ENCODE data around the gene DUSP1. TPM values are rescaled to one million over a fixed set of nuclear protein-coding genes. Genes with fewer than 3 reads are reported as not detected.

DUSP1 gene
- total and polyA plus RNA-seq, 10 of the 15 experiments (the other 5 are each of a cell fraction or from before 2014, with no cell fraction given), result 1.4 to 6.2 (median 3.9) TPM

DNA sequence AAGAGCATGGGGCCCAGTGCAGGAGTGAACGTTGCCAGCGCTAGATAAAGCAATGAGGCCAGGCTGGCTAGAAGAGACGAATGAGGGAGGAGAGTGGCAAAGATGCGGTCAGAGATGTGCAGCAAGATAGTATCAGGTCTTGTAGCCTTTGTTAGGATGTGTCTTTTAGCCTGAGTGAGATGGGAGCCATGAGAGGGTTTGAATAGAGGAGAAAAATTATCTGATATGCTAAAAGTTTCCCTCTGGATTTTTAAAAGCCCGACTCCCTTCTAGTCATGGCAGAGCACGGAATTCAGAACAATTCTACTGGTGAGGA, 12.2 kb downstream of the DUSP1 start:
- intact Hi-C loops (cut with micrococcal nuclease; ENCODE audit: unreplicated experiment) (no loop called here), in situ Hi-C loops (cut with MboI) (no loop called here)
- H2AFZ ChIP-seq (ENCODE audit: control insufficient read depth, low read depth, low read length), result no peak overlapping the region
- ChIA-PET POLR2A (no interaction called here), SMC1A (ENCODE audit: uncharacterized antibody, unreplicated experiment) (interaction anchor here (1.9 kb wide), 1 partner anchor 174 kb away, joined by 6 read pairs; no protein-coding TSS in a partner anchor), CTCF (no interaction called here), RAD21 (ENCODE audit: unreplicated experiment) (interaction anchor here (0.7 kb wide), 1 partner anchor 476 kb away, joined by 3 read pairs; no protein-coding TSS in a partner anchor)
- H3K79me2 ChIP-seq (ENCODE audit: control insufficient read depth, insufficient read depth, low read length), result no peaks in the 10 kb centered on the region
- no peak overlapping the region for H3K9ac ChIP-seq (ENCODE audit: control insufficient read depth, insufficient read depth, low read length)
- DNase-seq (ENCODE audit: low read depth, low spot score), result no peak
- peaks cover 0 to 1% of the 10 kb centered on the region in 2 experiments; a peak in 1 of 4 replicates for H3K27me3 ChIP-seq (replicated peaks in 1 of 2; ENCODE audit: control insufficient read depth in 2 of 2, insufficient read depth in 2 of 2, low read length in 1 of 2)
- no TSS peak for BruUV-seq (replicated peaks)
- no peaks in the 10 kb centered on the region; the same call in 2 of the 3 replicates for H3K9me3 ChIP-seq (replicated peaks; ENCODE audit: control insufficient read depth, insufficient read depth, low read length)
- H3K4me3 ChIP-seq, result no peak overlapping the region
- 67% methylated on average over 6 of the region's 6 CpGs for WGBS (ENCODE audit: insufficient coverage, insufficient replicate concordance, low lambda C conversion rate, missing lambda C conversion rate)
- H3K27ac ChIP-seq (ENCODE audit: control insufficient read depth, insufficient read depth), result no peak overlapping the region
- no peaks in the 10 kb centered on the region for H3K4me1 ChIP-seq (ENCODE audit: control insufficient read depth, insufficient read depth, low read length)
- H3K36me3 ChIP-seq (ENCODE audit: control insufficient read depth in 2 of 2, insufficient read depth in 2 of 2, low read length in 1 of 2), result no peaks in the 10 kb centered on the region
- no peak overlapping the region for H3K4me2 ChIP-seq (ENCODE audit: control insufficient read depth, insufficient read depth)
- ATAC-seq, result no peak
- no peak for FAIRE-seq
- H4K20me1 ChIP-seq (ENCODE audit: control insufficient read depth, insufficient read depth), result no peaks in the 10 kb centered on the region
- no peak for TF ChIP-seq DPF2 (IDR thresholded peaks at IDR 0.05)
- TF ChIP-seq, protein P1, sequence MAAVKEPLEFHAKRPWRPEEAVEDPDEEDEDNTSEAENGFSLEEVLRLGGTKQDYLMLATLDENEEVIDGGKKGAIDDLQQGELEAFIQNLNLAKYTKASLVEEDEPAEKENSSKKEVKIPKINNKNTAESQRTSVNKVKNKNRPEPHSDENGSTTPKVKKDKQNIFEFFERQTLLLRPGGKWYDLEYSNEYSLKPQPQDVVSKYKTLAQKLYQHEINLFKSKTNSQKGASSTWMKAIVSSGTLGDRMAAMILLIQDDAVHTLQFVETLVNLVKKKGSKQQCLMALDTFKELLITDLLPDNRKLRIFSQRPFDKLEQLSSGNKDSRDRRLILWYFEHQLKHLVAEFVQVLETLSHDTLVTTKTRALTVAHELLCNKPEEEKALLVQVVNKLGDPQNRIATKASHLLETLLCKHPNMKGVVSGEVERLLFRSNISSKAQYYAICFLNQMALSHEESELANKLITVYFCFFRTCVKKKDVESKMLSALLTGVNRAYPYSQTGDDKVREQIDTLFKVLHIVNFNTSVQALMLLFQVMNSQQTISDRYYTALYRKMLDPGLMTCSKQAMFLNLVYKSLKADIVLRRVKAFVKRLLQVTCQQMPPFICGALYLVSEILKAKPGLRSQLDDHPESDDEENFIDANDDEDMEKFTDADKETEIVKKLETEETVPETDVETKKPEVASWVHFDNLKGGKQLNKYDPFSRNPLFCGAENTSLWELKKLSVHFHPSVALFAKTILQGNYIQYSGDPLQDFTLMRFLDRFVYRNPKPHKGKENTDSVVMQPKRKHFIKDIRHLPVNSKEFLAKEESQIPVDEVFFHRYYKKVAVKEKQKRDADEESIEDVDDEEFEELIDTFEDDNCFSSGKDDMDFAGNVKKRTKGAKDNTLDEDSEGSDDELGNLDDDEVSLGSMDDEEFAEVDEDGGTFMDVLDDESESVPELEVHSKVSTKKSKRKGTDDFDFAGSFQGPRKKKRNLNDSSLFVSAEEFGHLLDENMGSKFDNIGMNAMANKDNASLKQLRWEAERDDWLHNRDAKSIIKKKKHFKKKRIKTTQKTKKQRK (IDR thresholded peaks at IDR 0.05; ENCODE audit: low read depth, low read length), result no peak
- TF ChIP-seq SMC3 (IDR thresholded peaks at IDR 0.05; ENCODE audit: borderline replicate concordance, low read length), result no peak
- no peak for TF ChIP-seq ZNF622 (IDR thresholded peaks at IDR 0.05)
- TF ChIP-seq, protein P2, sequence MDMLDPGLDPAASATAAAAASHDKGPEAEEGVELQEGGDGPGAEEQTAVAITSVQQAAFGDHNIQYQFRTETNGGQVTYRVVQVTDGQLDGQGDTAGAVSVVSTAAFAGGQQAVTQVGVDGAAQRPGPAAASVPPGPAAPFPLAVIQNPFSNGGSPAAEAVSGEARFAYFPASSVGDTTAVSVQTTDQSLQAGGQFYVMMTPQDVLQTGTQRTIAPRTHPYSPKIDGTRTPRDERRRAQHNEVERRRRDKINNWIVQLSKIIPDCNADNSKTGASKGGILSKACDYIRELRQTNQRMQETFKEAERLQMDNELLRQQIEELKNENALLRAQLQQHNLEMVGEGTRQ (IDR thresholded peaks at IDR 0.05; ENCODE audit: borderline replicate concordance, low read depth, low read length), result no peak
- TF ChIP-seq NRF1 (conservative IDR thresholded peaks at IDR 0.05; ENCODE audit: low read depth, low read length), result no peak
- TF ChIP-seq ZNF207 (IDR thresholded peaks at IDR 0.05; ENCODE audit: borderline replicate concordance), result no peak
- no peak for TF ChIP-seq CBX5 (IDR thresholded peaks at IDR 0.05; ENCODE audit: low read depth)
- no peak for TF ChIP-seq MYC (IDR thresholded peaks at IDR 0.05; ENCODE audit: insufficient read depth, insufficient read length, insufficient replicate concordance, low read length, severe bottlenecking)
- TF ChIP-seq, protein P3, sequence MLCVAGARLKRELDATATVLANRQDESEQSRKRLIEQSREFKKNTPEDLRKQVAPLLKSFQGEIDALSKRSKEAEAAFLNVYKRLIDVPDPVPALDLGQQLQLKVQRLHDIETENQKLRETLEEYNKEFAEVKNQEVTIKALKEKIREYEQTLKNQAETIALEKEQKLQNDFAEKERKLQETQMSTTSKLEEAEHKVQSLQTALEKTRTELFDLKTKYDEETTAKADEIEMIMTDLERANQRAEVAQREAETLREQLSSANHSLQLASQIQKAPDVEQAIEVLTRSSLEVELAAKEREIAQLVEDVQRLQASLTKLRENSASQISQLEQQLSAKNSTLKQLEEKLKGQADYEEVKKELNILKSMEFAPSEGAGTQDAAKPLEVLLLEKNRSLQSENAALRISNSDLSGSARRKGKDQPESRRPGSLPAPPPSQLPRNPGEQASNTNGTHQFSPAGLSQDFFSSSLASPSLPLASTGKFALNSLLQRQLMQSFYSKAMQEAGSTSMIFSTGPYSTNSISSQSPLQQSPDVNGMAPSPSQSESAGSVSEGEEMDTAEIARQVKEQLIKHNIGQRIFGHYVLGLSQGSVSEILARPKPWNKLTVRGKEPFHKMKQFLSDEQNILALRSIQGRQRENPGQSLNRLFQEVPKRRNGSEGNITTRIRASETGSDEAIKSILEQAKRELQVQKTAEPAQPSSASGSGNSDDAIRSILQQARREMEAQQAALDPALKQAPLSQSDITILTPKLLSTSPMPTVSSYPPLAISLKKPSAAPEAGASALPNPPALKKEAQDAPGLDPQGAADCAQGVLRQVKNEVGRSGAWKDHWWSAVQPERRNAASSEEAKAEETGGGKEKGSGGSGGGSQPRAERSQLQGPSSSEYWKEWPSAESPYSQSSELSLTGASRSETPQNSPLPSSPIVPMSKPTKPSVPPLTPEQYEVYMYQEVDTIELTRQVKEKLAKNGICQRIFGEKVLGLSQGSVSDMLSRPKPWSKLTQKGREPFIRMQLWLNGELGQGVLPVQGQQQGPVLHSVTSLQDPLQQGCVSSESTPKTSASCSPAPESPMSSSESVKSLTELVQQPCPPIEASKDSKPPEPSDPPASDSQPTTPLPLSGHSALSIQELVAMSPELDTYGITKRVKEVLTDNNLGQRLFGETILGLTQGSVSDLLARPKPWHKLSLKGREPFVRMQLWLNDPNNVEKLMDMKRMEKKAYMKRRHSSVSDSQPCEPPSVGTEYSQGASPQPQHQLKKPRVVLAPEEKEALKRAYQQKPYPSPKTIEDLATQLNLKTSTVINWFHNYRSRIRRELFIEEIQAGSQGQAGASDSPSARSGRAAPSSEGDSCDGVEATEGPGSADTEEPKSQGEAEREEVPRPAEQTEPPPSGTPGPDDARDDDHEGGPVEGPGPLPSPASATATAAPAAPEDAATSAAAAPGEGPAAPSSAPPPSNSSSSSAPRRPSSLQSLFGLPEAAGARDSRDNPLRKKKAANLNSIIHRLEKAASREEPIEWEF (IDR thresholded peaks at IDR 0.05; ENCODE audit: insufficient replicate concordance, low read depth, low read length), result no peak
- no peak for TF ChIP-seq SREBF2 (IDR thresholded peaks at IDR 0.05; ENCODE audit: low read length)
- TF ChIP-seq, protein P4, sequence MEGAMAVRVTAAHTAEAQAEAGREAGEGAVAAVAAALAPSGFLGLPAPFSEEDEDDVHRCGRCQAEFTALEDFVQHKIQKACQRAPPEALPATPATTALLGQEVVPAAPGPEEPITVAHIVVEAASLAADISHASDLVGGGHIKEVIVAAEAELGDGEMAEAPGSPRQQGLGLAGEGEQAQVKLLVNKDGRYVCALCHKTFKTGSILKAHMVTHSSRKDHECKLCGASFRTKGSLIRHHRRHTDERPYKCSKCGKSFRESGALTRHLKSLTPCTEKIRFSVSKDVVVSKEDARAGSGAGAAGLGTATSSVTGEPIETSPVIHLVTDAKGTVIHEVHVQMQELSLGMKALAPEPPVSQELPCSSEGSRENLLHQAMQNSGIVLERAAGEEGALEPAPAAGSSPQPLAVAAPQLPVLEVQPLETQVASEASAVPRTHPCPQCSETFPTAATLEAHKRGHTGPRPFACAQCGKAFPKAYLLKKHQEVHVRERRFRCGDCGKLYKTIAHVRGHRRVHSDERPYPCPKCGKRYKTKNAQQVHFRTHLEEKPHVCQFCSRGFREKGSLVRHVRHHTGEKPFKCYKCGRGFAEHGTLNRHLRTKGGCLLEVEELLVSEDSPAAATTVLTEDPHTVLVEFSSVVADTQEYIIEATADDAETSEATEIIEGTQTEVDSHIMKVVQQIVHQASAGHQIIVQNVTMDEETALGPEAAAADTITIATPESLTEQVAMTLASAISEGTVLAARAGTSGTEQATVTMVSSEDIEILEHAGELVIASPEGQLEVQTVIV (IDR thresholded peaks at IDR 0.05; ENCODE audit: borderline replicate concordance, partially characterized antibody), result no peak

All from GM12878 (cell line).